ELR (cell line): ENCODE data around the gene THEMIS2.
"Not testable (repeated sequence)": the region's sequence is repeated elsewhere in the genome, so short reads cannot be mapped to it uniquely, and the experiment has no call there.

Experiments used
- DNase-seq: peaks from one replicate; pipeline ENCODE4 v3.0.0-alpha.2; 2015; ENCODE audit warnings: low read depth

THEMIS2 gene

DNA sequence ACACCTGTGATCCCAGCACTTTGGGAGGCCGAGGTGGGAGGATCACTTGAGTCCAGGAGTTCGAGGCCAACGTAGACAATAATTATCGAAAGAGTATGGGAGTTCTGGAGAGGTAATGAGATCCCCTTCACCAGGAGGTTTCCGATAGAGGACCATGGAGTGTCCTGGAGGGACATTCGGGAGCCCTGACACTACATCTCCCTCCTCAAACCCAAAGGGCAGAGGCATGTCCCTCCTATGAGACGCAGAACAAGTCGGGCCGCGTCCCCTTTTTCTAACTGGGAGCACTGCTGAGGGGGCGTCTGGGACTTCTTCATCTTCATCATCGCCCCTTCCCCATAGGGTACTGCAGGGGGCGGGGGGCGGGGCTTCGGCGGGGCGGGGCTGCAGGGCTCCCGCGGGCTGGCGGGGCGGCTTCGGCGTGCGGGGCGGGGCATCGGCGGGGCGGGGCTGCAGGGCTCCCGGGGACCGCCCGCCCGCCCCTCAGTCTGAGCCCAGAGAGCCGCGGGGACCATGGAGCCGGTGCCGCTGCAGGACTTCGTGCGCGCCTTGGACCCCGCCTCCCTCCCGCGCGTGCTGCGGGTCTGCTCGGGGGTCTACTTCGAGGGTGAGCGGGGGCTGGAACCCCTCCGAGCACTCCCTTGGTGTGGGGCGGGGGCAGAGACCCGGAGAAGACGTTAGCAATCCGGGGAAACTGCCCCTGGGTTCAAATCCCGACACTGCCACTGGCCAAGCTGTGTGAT lies at the start of gene THEMIS2:
Gene THEMIS2, plus strand, starts transcription at position 486 of the 743 bp plus-strand sequence. Its CDS starts 28 bp downstream, at position 514.
- peak; percentile 67 for DNase-seq

GRCh38 chr1:27823784-27824183 lies 48.6 kb upstream of the THEMIS2 start:
- DNase-seq, result no peak

DNA sequence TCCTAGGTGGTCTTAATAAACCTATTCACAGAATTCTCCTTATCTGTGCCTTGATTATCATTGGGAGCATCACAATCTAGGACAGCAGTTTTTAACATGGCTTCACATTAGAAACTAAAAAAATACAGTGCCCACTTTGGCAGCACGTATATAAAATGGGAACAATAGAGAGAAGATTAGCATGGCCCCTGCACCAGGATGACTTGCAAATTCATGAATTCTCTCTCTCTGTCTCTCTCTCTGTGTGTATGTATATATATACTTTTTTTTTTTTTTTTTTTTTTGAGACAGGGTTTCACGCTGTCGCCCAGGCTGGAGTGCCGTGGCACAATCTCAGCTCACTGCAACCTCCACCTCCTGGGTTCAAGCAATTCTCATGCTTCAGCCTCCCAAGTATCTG lies 47.9 kb upstream of the THEMIS2 start:
- no peak for DNase-seq

GRCh38 chr1:27829339-27829960 lies 42.9 kb upstream of the THEMIS2 start:
- DNase-seq, result not testable (repeated sequence)

DNA sequence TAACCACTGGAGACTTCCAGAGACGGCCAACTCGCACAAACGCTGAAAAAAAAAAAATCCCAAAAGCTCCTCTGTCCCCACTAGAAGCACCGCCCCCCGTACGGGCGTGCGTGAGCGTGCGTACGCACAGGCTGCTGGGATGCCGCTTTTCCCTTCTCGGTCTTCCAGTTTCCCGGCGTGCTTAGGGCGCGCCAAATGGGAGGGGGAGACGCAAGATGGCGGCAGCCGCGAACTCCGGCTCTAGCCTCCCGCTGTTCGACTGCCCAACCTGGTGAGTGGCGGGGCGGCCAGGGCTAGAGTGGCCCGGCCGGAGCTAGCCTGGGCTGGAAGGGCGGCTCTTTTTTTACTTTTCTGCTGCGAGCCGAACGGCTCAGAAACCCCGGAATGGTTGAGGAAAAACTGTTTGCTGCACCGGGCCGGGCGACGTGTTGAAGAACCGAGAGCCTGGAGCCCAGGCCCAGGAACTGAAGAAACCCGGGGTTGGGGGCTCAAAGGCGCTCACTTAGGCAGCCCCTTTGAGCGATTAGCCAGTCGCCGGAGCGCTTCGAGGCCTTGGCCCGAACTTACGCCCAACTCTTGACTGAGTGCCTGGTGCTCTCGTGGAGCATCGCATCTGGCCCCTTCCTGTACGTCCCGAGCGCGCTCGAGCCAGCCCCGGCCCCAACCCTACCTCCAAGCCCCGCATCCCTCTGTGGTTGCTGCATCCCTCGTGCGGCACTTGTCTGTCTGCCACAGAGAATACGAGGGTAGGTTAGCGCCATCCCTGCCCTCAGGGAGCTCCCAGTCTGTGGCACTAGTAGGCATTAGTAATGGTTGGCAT lies 41.5 kb upstream of the THEMIS2 start, which contains the start of gene PPP1R8:
Gene PPP1R8, plus strand, starts transcription at position 162 of the 820 bp plus-strand sequence. Its CDS starts 54 bp downstream, at position 216.
- DNase-seq, result peak; percentile 97

DNA sequence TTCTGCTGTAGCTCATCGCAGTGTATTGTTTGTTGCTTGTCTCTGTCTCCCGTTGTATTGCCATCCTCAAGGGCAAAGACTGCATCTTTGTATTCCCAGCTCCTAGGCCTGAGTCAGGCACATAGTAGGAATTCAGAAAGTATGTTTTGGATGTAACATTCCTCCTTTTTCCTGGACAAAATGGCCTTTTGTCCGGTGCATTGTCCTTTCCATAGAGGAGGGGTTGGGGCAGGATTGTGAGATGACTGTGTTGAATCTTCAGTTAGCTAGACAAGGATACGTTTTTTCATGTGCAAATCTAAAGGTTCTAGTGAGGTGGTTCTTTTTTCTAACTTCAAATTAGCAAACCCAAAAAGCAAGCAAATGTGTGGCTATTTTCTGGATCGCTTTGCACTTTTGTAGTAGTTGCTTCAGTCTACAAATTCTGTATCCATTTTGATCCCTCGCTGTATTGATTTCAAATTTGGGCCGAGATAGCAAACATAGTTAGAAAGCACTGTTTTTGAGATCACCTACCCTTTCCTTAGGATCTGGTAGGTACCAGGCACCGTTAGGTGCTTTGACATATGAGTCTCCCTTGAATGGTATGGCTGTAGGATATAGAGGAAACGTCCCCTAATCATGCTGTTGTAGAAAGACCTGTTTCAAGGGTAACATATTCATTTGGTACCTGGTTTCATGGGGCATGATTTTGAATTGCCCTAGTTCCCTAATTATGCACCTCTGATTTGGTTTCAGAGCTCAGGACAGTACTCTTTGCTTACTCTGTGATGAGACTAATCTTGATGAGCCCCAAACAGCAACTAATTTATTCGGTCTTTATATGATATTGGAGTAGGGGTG lies 40.6 kb upstream of the THEMIS2 start:
- peak; percentile 45 for DNase-seq

DNA sequence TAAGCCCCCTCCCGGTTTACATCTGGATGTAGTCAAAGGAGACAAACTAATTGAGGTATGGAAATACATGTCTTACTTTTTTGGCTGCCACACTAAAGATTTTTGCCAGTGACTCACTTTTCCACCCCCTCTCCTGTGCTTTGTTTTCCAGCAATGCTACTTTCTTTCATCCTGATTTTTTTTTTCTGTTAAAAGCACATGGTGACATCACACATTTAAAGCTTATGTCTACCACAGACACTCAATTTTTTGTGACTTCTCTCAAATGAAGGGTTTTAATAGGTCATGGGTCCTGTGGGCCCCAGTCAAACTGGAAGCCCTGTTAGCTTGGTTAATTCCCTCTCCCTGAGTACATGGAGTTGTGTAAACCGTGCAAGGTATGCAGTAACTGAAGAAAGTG lies 39.6 kb upstream of the THEMIS2 start:
- DNase-seq, result peak; percentile 52

- DNase-seq, result no peak
Observed at GRCh38 chr1:27833470-27833869, 38.9 kb upstream of the THEMIS2 start.

DNA sequence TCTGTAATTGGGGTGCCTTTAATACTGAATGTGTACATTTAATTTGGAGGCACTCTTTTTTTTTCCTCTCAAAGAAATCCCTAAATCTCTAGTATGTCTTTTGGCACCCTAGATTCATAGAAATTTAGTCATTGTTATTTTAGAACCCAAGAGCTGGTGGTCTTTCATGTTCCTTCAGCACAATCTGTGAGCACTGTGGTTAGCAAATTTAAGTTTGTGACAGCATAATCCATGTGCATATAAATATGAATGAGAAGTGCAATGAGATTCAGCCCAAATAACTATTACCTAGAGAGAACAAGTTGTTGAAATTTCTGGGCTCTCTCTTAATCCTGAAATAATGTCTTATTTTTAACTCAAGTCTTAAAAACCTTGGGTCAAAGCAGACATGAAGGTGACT lies 37.3 kb upstream of the THEMIS2 start:
- no peak for DNase-seq

GRCh38 chr1:27835501-27835900 lies 36.8 kb upstream of the THEMIS2 start:
- DNase-seq, result no peak

- no peak for DNase-seq
Observed at GRCh38 chr1:27849951-27850350, 22.4 kb upstream of the THEMIS2 start.

GRCh38 chr1:27855085-27855484 lies 17.3 kb upstream of the THEMIS2 start:
- DNase-seq, result no peak

DNA sequence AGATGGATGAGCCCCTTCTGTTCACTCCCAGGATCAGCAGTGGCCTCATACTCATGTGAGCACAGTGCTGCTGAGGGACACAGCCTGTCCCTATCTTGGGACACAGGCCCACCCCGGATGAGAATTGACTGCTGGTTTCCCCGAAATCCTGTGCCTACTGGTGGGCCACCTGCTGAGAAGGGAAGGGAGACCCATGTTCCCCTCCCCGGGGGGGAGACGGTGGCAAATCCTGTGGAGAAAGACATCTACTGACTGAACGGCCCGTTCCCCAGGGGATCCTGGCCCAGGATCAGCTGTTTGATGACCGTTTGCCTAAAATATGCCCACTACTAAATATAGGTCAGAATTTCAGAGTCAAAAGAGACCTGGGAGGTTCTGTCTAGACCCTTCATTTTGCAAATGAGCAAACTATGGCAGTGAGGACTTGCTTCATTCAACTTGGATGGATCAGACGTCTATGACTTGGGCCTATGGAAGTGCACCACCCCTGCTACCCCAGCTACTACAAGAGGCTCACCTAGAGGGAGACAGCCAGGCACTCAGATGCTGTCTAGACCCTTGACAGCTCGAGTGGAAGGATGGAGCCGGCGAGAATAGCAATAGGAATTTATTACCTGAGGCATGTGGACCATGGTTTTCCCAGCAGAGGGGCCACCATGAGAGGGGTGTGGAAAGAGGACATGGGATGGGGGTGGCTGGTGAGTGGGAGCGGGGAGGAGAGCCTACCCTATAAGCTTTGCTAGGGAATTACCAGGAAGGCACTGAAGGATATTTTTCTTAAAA lies 15.6 kb upstream of the THEMIS2 start:
- DNase-seq, result no peak

GRCh38 chr1:27857552-27857951 lies 14.8 kb upstream of the THEMIS2 start:
- DNase-seq, result not testable (repeated sequence)

- peak; percentile 86 for DNase-seq
Observed at GRCh38 chr1:27858072-27858948, 14.0 kb upstream of the THEMIS2 start.

DNA sequence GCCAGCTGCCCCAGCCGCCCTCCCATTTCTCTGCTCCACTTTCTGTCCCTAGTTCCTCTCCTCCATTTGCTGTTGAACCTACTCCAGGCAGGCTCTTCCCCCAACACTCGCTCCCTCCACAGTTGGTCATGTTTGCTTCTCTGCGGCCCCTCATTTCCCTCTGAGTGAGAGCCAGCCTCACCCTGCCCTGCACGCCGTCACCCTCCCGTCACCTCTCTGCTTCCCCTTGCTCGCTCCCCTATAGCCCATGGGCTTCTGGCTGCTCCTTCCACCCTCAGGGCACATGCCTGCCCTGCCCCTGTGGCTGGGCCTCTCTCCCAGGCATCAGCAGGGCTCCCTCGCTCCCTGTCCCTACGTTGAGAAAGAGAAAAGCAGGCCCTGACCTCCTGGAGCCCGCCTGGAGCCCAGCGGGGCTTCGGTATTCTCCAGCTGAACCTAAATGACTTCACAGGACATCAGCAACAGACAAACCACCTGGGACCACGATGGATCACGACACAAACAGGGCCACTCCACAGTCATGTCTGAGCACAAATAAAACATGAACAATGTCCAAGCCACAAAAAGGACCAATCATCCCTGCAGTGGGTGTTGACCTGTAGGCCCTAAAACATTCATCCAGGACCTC lies 13.3 kb upstream of the THEMIS2 start:
- DNase-seq, result no peak

DNA sequence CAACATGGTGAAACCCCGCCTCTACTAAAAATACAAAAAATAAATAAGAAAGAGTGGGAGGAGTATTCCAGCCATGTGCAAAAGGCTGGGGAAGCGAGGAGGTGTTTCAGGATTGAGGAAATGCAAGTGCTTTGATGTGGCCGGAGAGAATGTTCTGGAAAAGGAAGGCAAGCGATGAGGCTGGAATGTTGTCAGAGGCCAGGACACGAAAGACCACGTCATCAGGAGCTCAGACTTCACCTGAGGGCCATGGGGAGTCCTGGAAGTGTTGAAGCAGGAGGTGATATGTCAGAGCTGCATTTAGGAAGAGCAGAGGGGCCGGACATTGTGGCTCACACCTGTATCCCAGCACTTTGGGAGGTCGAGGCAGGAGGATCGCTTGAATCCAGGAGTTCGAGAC lies 10.9 kb upstream of the THEMIS2 start:
- no peak for DNase-seq

GRCh38 chr1:27862004-27862403 lies 10.3 kb upstream of the THEMIS2 start:
- no peak for DNase-seq
